Stimulated activated CD4-positive, alpha-beta T cell treated with anti-CD3 and anti-CD28 coated beads, TNF-alpha, amount 100 ng/mL, for 24 hours (primary cell): Measurements from ENCODE around the gene ERFE.

Source experiments
- DNase-seq, 3 experiments: peaks; one replicate each; pipeline ENCODE4 v3.0.0-alpha.2; 2020; ENCODE audit warnings: low read depth in 3 of 3

The ERFE gene

GRCh38 chr2:238126338-238126737 lies 32.4 kb upstream of the ERFE start:
- no peak for DNase-seq

- no peak for DNase-seq
Measured at GRCh38 chr2:238126775-238127164, 32.0 kb upstream of the ERFE start.

GRCh38 chr2:238127165-238128060 lies 31.4 kb upstream of the ERFE start:
- DNase-seq = no peak

- no peak for DNase-seq
Measured at GRCh38 chr2:238128061-238128440, 30.7 kb upstream of the ERFE start.

- no peak for DNase-seq
Measured at GRCh38 chr2:238128534-238129001, 30.2 kb upstream of the ERFE start.

- DNase-seq = no peak
Measured at GRCh38 chr2:238129166-238130010, 29.4 kb upstream of the ERFE start.

GRCh38 chr2:238130111-238130695 lies 28.6 kb upstream of the ERFE start:
- DNase-seq = no peak

GRCh38 chr2:238130696-238131628 lies 27.8 kb upstream of the ERFE start:
- no peak for DNase-seq

GRCh38 chr2:238131761-238132462 lies 26.9 kb upstream of the ERFE start:
- no peak for DNase-seq

GRCh38 chr2:238132463-238133450 lies 26.0 kb upstream of the ERFE start:
- DNase-seq = no peak

- DNase-seq = no peak
Measured at GRCh38 chr2:238133499-238134392, 25.0 kb upstream of the ERFE start.

GRCh38 chr2:238134393-238134785 lies 24.4 kb upstream of the ERFE start:
- no peak for DNase-seq

- no peak for DNase-seq
Measured at GRCh38 chr2:238135601-238136150, 23.1 kb upstream of the ERFE start.

- no peak for DNase-seq
Measured at GRCh38 chr2:238136820-238137537, 21.8 kb upstream of the ERFE start.

- no peak for DNase-seq
Measured at GRCh38 chr2:238137885-238138284, 20.9 kb upstream of the ERFE start.

GRCh38 chr2:238138331-238139195 lies 20.2 kb upstream of the ERFE start, which contains the start of gene KLHL30:
Gene KLHL30 (plus strand): TSS chr2:238138668. CDS start chr2:238140755, 2,087 bp downstream.
- no peak for DNase-seq
